Glutamatergic neuron (in vitro differentiated cells): ENCODE results near the gene RAB8A. TPM values are rescaled to one million over a fixed set of nuclear protein-coding genes. Genes with fewer than 3 reads are reported as not detected.

Source experiments
- DNase-seq: peaks from one replicate; pipeline ENCODE4 v3.0.0; 2022
- H3K27ac Mint-ChIP-seq: one replicate; pipeline ENCODE4 v1.8.0; 2020; ENCODE audit warnings: mild to moderate bottlenecking, mixed read lengths, inconsistent platforms; ENCODE audit not compliant: unreplicated experiment
- H3K27me3 Mint-ChIP-seq: one replicate; pipeline ENCODE4 v1.8.0; 2020; ENCODE audit warnings: mild to moderate bottlenecking, moderate library complexity, mixed read lengths, inconsistent platforms; ENCODE audit not compliant: unreplicated experiment
- H3K36me3 Mint-ChIP-seq: one replicate; pipeline ENCODE4 v1.8.0; 2020; ENCODE audit warnings: mild to moderate bottlenecking, mixed read lengths, inconsistent platforms; ENCODE audit not compliant: unreplicated experiment
- H3K4me1 Mint-ChIP-seq: one replicate; pipeline ENCODE4 v1.8.0; 2020; ENCODE audit warnings: mild to moderate bottlenecking, low read depth, mixed read lengths, inconsistent platforms; ENCODE audit not compliant: unreplicated experiment
- H3K4me3 Mint-ChIP-seq: one replicate; pipeline ENCODE4 v1.8.0; 2020; ENCODE audit warnings: mild to moderate bottlenecking, mixed read lengths, inconsistent platforms; ENCODE audit not compliant: unreplicated experiment
- H3K9me3 Mint-ChIP-seq: one replicate; pipeline ENCODE4 v1.8.0; 2020; ENCODE audit warnings: mild to moderate bottlenecking, moderate library complexity, mixed read lengths, inconsistent platforms; ENCODE audit not compliant: unreplicated experiment
- total RNA-seq: library from RNA; stranded (reverse); fragmentation: NEBNext Ultra II Directional; extraction: Animal tissue kit (Norgen Biotek cat#: 25700); gene quantifications from one replicate; pipeline ENCODE4 v1.2.1, GENCODE V29; 2021; ENCODE audit not compliant: unreplicated experiment
- TF ChIP-seq, protein P1 (sequence below): fragments of 200-600 bp; sonication (generic); IDR thresholded peaks from one replicate; pipeline ENCODE4 v1.5.0; 2021; ENCODE audit not compliant: partially characterized antibody, unreplicated experiment

The RAB8A gene
- total RNA-seq, 1 donor from 2014 or later, result 58.9 TPM

DNA sequence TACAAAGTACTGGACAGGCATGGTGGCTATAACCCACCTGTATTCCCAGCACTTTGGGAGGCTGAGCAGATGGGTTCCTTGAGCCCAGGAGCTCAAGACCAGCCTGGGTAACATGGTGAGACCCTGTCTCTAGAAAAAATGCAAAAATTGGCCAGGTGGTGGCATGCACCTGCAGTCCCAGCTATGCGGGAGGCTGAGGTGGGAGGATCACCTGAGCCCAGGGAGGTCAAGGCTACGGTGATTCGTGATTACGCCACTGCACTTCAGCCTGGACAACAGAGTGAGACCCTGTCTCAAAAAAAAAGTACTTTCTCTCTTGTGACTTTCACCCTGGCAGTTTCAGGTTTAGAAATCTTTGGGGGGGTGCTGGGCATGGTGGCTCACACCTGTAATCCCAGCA, 11.2 kb upstream of the RAB8A start:
- no peak overlapping the region for H3K4me3 Mint-ChIP-seq
- H3K27ac Mint-ChIP-seq, result no peak overlapping the region
- H3K4me1 Mint-ChIP-seq, result no peaks in the 10 kb centered on the region
- H3K27me3 Mint-ChIP-seq, result peaks cover 4% of the 10 kb centered on the region
- TF ChIP-seq, protein P1, sequence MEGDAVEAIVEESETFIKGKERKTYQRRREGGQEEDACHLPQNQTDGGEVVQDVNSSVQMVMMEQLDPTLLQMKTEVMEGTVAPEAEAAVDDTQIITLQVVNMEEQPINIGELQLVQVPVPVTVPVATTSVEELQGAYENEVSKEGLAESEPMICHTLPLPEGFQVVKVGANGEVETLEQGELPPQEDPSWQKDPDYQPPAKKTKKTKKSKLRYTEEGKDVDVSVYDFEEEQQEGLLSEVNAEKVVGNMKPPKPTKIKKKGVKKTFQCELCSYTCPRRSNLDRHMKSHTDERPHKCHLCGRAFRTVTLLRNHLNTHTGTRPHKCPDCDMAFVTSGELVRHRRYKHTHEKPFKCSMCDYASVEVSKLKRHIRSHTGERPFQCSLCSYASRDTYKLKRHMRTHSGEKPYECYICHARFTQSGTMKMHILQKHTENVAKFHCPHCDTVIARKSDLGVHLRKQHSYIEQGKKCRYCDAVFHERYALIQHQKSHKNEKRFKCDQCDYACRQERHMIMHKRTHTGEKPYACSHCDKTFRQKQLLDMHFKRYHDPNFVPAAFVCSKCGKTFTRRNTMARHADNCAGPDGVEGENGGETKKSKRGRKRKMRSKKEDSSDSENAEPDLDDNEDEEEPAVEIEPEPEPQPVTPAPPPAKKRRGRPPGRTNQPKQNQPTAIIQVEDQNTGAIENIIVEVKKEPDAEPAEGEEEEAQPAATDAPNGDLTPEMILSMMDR, result no peak
- peaks cover 5% of the 10 kb centered on the region for H3K9me3 Mint-ChIP-seq
- no peak for DNase-seq
- H3K36me3 Mint-ChIP-seq, result peaks cover 4% of the 10 kb centered on the region

DNA sequence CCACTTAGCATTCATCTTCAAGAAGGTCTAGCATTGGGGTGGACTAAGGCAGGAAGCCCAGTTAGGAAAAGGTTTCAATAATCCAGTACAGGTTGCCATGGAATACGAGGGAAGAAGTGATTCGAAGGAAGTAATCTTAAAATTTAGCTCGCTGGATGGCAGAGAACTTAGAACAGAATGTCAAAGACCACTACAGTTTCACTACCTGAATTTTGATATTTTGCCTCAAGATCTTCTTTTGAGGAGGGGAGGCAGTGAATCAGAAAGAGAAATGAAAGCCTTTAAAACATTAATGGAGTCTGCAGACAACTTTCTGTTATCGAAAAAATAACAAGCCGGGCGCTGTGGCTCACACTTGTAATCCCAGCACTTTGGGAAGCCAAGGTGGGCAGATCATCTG, 7.0 kb upstream of the RAB8A start:
- Mint-ChIP-seq H3K4me1 (no peaks in the 10 kb centered on the region), H3K4me3 (no peak overlapping the region), H3K9me3 (peaks cover 7% of the 10 kb centered on the region), H3K27ac (no peak overlapping the region), H3K27me3 (peaks cover 2% of the 10 kb centered on the region), H3K36me3 (peaks cover 4% of the 10 kb centered on the region)
- TF ChIP-seq, protein P1, result no peak
- DNase-seq, result no peak

GRCh38 chr19:16106121-16106520, 5.6 kb upstream of the RAB8A start:
- H3K27ac Mint-ChIP-seq, result no peak overlapping the region
- peaks cover 2% of the 10 kb centered on the region for H3K27me3 Mint-ChIP-seq
- peaks cover 2% of the 10 kb centered on the region for H3K36me3 Mint-ChIP-seq
- TF ChIP-seq, protein P1, result no peak
- peaks cover 8% of the 10 kb centered on the region for H3K9me3 Mint-ChIP-seq
- H3K4me1 Mint-ChIP-seq, result no peaks in the 10 kb centered on the region
- no peak overlapping the region for H3K4me3 Mint-ChIP-seq
- no peak for DNase-seq

- DNase-seq, result no peak
- H3K4me1 Mint-ChIP-seq, result no peaks in the 10 kb centered on the region
- no peaks in the 10 kb centered on the region for H3K36me3 Mint-ChIP-seq
- H3K9me3 Mint-ChIP-seq, result peaks cover 4% of the 10 kb centered on the region
- peak overlapping the region; percentile 79 for H3K27ac Mint-ChIP-seq
- TF ChIP-seq, protein P1, result no peak
- H3K4me3 Mint-ChIP-seq, result peak overlapping the region; percentile 94
- H3K27me3 Mint-ChIP-seq, result peaks cover 2% of the 10 kb centered on the region
These were observed 442 bp downstream of the RAB8A start for GRCh38 chr19:16111909-16112752.

DNA sequence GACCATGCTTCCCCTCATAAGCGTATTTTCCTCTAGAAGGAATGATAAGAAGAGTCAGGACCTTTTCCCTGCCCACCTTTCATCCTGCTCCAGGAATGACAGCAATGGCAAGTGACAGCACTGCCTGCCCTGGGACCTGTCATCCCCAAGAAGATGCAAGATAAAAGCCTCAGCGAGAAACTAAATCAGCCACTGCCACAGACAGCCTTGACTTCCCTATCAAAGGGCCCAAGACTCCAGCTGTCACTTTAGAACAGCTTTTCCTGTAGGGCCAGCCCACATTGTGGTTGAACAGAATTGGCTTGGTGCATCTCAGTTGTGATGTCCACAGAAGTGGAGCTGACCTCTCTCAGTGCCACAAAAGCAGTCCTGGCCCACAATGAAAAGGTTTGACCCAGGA, 1.1 kb downstream of the RAB8A start:
- TF ChIP-seq, protein P1, result no peak
- H3K27ac Mint-ChIP-seq, result peak overlapping the region; percentile 38
- peaks cover 5% of the 10 kb centered on the region for H3K9me3 Mint-ChIP-seq
- H3K4me3 Mint-ChIP-seq, result peak overlapping the region; percentile 94
- no peak for DNase-seq
- H3K27me3 Mint-ChIP-seq, result no peaks in the 10 kb centered on the region
- H3K36me3 Mint-ChIP-seq, result no peaks in the 10 kb centered on the region
- no peaks in the 10 kb centered on the region for H3K4me1 Mint-ChIP-seq
